ENCODE data around the gene TRIM6.

- TF ChIP-seq CTCF (IDR thresholded peaks at IDR 0.05; ENCODE audit: extremely low read depth in 1 of 2, insufficient read depth in 1 of 2, low read depth in 1 of 2, low read length in 2 of 2) = no peak
- TF ChIP-seq POLR2AphosphoS5 (IDR thresholded peaks at IDR 0.05; ENCODE audit: insufficient read depth, low read depth, low read length) = no peak
Measured at GRCh38 chr11:5618807-5619206, 22.4 kb downstream of the TRIM6 start.

Data from endothelial cell of umbilical vein (primary cell).